Stomach (tissue), 9 donors: ENCODE results near the gene CEMIP. TPM values are rescaled to one million over a fixed set of nuclear protein-coding genes. Genes with fewer than 3 reads are reported as not detected.

Experiments
- DNase-seq, 2 donors: peaks; one replicate each; pipeline versions ENCODE4 v3.0.0 to v3.0.0-alpha.2; 2013 to 2019
- H3K27ac ChIP-seq, 5 donors: fragments of 200-600 bp in 4 of 5; sonication (generic) in 4 of 5; one replicate each; pipeline ENCODE4 v1.5.1; 2013 to 2019; ENCODE audit warnings: mild to moderate bottlenecking in 1 of 5, moderate library complexity in 1 of 5
- H3K27me3 ChIP-seq, 3 donors: fragments of 200-600 bp; sonication (generic); one replicate each; pipeline ENCODE4 v1.5.1; 2017 to 2019; ENCODE audit warnings: mixed run types in 1 of 3
- H3K36me3 ChIP-seq, 4 donors: fragments of 200-600 bp; sonication (generic); 1 replicate in 3 of 4; 2 replicates in 1 of 4; pipeline ENCODE4 v1.5.1; 2016 to 2019
- H3K4me1 ChIP-seq, 4 donors: fragments of 200-600 bp; sonication (generic); one replicate each; pipeline ENCODE4 v1.5.1; 2016 to 2019
- H3K4me3 ChIP-seq, 4 donors: fragments of 200-600 bp; sonication (generic) in 3 of 4; one replicate each; pipeline ENCODE4 v1.5.1; 2016 to 2019; ENCODE audit warnings: mild to moderate bottlenecking in 1 of 4
- H3K9me3 ChIP-seq, 4 donors: fragments of 200-600 bp; sonication (generic); one replicate each; pipeline ENCODE4 v1.5.1; 2016 to 2019
- CTCF ChIP-seq, 7 experiments: fragments of 450-650 bp in 4 of 7; fragments of 200-600 bp in 3 of 7; sonication (generic) in 3 of 7; IDR thresholded peaks; one replicate each; pipeline ENCODE4 v1.5.1; 2016 to 2019; ENCODE audit warnings: antibody characterized with exemption in 7 of 7, control low read depth in 2 of 7, mild to moderate bottlenecking in 1 of 7
- EP300 ChIP-seq: sonication (generic); formaldehyde crosslinking; IDR thresholded peaks from one replicate; pipeline ENCODE4 v1.6.1; 2017; ENCODE audit warnings: antibody characterized with exemption
- POLR2A ChIP-seq, 4 donors: fragments of 450-650 bp; IDR thresholded peaks; one replicate each; pipeline ENCODE4 v1.6.1; 2016; ENCODE audit warnings: antibody characterized with exemption in 4 of 4, control low read depth in 2 of 4, mild to moderate bottlenecking in 1 of 4, moderate library complexity in 1 of 4
- POLR2AphosphoS5 ChIP-seq, 3 donors: sonication (generic); formaldehyde crosslinking; IDR thresholded peaks; one replicate each; pipeline ENCODE4 v1.6.1; 2016; ENCODE audit warnings: antibody characterized with exemption in 3 of 3
- WGBS, 5 donors: extraction: QIAGEN DNeasy Blood & Tissue Kit in 3 of 5; methylation state at CpG; one replicate each; pipeline versions ENCODE4 v1.1.5 to v1.1.7; 2013 to 2018; 5-methylcytosine and 5-hydroxymethylcytosine counted together
- intact Hi-C: fragments of 100-400 bp; cut with DNase I; formaldehyde crosslinking; loops from one replicate; pipeline ENCODE4 v1.15.1; 2023; ENCODE audit warnings: low total_unique reads
- polyA plus RNA-seq, 3 donors: library from polyadenylated mRNA; stranded (reverse); fragments of 200-250 nt; gene quantifications; one replicate each; pipeline ENCODE4 v1.2.3, GENCODE V29; 2013
- total RNA-seq, 5 donors: library from RNA; depleted of rRNA; stranded (reverse); fragments of >200 nt; gene quantifications; one replicate each; pipeline versions ENCODE4 v1.1.0 to v1.2.3, GENCODE V29; 2014 to 2016
- donor health status: healthy with polysubstance abuse.
- donor health status: Bipolar disorder and iron deficiency.
- donor health status: healthy.

Gene CEMIP
- total and polyA plus RNA-seq, 8 donors, result 0.53 to 2.6 (median 1.4) TPM; not detected in 4

DNA sequence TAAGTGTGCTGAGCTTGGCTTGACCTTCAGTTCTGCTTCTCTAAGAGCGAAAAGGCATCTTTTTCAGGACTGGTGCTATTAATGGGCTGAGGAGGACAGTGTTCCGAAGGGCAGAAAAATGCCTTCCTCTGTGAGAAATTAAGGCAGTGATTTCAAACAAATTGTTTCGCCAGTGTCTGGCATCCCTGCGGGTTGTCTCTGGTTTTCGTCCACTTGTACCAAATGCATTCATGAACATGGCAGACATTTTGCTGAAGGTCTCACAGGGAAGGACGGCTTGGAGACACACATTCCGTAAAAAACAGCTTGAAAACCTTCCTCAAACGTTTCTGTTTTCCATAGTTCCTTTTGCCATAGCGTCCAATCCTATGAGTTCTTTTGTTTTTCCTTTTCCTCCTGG is 57.1 kb downstream of the CEMIP start:
- peak in 1 of 2 donors; percentile 29 for DNase-seq
- H3K9me3 ChIP-seq, result no peaks in the 10 kb centered on the region
- intact Hi-C loops, result no loop called here
- H3K27me3 ChIP-seq, result no peaks in the 10 kb centered on the region
- peaks cover 0 to 9% (median 2%) of the 10 kb centered on the region in 4 donors for H3K4me1 ChIP-seq
- H3K27ac ChIP-seq, result no peak overlapping the region
- no peak overlapping the region for H3K4me3 ChIP-seq
- no peak for TF ChIP-seq EP300
- TF ChIP-seq CTCF (IDR thresholded peaks at IDR 0.05), result no peak
- TF ChIP-seq POLR2A (IDR thresholded peaks at IDR 0.05), result no peak
- TF ChIP-seq POLR2AphosphoS5 (IDR thresholded peaks at IDR 0.05), result no peak
- WGBS, 5 donors, result 76 to 89% (median 82%) methylated on average over 9 of the region's 9 CpGs
- H3K36me3 ChIP-seq, result no peaks in the 10 kb centered on the region

DNA sequence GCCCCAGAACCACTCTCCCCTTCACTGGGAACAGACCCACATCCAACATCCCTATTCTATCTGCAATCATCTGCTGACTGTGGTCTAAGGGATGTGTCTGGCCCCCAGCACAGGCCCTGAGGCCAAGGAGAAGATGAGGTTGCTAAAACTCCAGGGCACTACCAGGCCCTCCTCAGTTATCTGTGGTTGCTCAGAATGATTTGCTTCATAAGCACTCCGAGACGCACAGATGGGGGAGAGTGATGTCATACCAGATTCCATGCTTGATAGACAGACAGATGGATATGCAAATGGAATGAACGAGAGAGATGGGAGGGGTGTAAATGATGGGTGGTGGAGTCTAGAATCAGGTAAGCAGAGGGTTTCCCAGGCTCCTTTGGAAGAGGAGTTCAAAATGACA is 57.8 kb downstream of the CEMIP start:
- WGBS, 5 donors, result 81 to 91% (median 87%) methylated on average over 3 of the region's 3 CpGs
- intact Hi-C loops, result no loop called here
- H3K27ac ChIP-seq, result no peak overlapping the region

GRCh38 chr15:80838012-80838411 is 58.8 kb downstream of the CEMIP start:
- intact Hi-C loops, result no loop called here
- H3K36me3 ChIP-seq, result no peaks in the 10 kb centered on the region
- WGBS, 5 donors, result 63 to 77% (median 73%) methylated on average over 11 of the region's 11 CpGs
- TF ChIP-seq EP300, result no peak
- TF ChIP-seq POLR2AphosphoS5 (IDR thresholded peaks at IDR 0.05), result no peak
- no peak for TF ChIP-seq CTCF (IDR thresholded peaks at IDR 0.05)
- no peak for TF ChIP-seq POLR2A (IDR thresholded peaks at IDR 0.05)
- H3K27ac ChIP-seq, result no peak overlapping the region
- H3K4me3 ChIP-seq, result no peak overlapping the region
- H3K9me3 ChIP-seq, result no peaks in the 10 kb centered on the region
- H3K4me1 ChIP-seq, result peaks cover 0 to 4% (median 2%) of the 10 kb centered on the region in 4 donors
- H3K27me3 ChIP-seq, result no peaks in the 10 kb centered on the region
- DNase-seq, result no peak

More for the DNA sequence above, 57.8 kb downstream of the CEMIP start:
- Histone ChIP-seq H3K9me3 (no peaks in the 10 kb centered on the region), H3K4me3 (no peak overlapping the region), H3K4me1 (peaks cover 0 to 9% (median 2%) of the 10 kb centered on the region in 4 donors), H3K27me3 (no peaks in the 10 kb centered on the region), H3K36me3 (no peaks in the 10 kb centered on the region)
- DNase-seq, result no peak
- no peak for TF ChIP-seq EP300
- TF ChIP-seq POLR2AphosphoS5 (IDR thresholded peaks at IDR 0.05), result no peak
- no peak for TF ChIP-seq POLR2A (IDR thresholded peaks at IDR 0.05)
- no peak for TF ChIP-seq CTCF (IDR thresholded peaks at IDR 0.05)

DNA sequence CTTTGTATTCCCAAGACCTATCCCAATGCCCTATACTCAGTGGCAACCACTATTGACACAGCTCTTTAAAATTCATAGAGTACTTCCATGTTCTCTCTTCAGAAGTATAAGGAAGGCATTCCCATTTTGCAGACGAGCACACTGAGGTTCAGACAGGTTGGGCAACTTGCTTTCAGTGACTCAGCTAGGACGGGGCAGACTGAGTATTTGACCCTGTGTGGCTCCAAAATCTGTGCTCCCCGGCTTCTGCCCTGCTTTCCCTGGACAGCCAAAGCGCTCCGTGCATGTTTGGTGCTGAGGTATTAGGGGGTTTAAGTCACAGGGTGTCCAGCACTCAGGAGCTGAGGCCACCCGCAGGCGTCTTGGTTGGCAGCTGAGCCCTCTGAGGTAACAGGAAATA is 59.5 kb downstream of the CEMIP start:
- TF ChIP-seq POLR2AphosphoS5 (IDR thresholded peaks at IDR 0.05), result no peak
- TF ChIP-seq EP300, result no peak
- no peak for TF ChIP-seq POLR2A (IDR thresholded peaks at IDR 0.05)
- no peak for TF ChIP-seq CTCF (IDR thresholded peaks at IDR 0.05)
- no peak for DNase-seq
- 76 to 87% (median 84%) methylated on average over 7 of the region's 7 CpGs for WGBS, 5 donors
- no peaks in the 10 kb centered on the region for H3K36me3 ChIP-seq
- no peaks in the 10 kb centered on the region for H3K9me3 ChIP-seq
- H3K27ac ChIP-seq, result no peak overlapping the region
- peaks cover 0 to 4% (median 2%) of the 10 kb centered on the region in 4 donors for H3K4me1 ChIP-seq
- H3K4me3 ChIP-seq, result no peak overlapping the region
- intact Hi-C loops, result no loop called here
- no peaks in the 10 kb centered on the region for H3K27me3 ChIP-seq
